ENCODE measurements around the gene PLEK.
"Not testable (repeated sequence)": the region's sequence is repeated elsewhere in the genome, so short reads cannot be mapped to it uniquely, and the experiment has no call there.

PLEK gene, protein sequence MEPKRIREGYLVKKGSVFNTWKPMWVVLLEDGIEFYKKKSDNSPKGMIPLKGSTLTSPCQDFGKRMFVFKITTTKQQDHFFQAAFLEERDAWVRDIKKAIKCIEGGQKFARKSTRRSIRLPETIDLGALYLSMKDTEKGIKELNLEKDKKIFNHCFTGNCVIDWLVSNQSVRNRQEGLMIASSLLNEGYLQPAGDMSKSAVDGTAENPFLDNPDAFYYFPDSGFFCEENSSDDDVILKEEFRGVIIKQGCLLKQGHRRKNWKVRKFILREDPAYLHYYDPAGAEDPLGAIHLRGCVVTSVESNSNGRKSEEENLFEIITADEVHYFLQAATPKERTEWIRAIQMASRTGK

DNA sequence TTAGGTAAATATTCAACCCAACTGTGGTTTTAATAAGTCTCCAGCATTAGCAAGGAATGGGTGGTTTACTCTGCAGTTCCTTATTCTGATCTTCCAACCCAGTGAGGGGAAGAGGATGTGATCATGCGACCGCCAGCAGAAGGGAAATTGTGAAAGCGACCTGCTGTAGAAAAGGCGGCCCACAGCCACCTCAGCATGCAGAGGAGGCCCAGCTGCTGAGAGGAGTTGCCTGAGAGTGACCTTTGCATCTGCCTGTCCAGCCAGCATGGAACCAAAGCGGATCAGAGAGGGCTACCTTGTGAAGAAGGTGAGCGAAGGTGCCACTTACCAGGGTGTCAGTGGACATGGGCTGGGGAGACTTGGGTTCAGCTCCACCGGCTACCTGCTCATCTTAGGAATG, at the start of gene PLEK:
Gene PLEK, plus strand, starts transcription at position 196 of the 400 bp plus-strand sequence. Its CDS starts 70 bp downstream, at position 266.
- FAIRE-seq (peak; percentile 73), DNase-seq (ENCODE audit: low spot score) (peak; percentile 47)

GRCh38 chr2:68316111-68316510, 49.0 kb upstream of the PLEK start:
- FAIRE-seq (no peak), DNase-seq (ENCODE audit: low spot score) (no peak)

DNA sequence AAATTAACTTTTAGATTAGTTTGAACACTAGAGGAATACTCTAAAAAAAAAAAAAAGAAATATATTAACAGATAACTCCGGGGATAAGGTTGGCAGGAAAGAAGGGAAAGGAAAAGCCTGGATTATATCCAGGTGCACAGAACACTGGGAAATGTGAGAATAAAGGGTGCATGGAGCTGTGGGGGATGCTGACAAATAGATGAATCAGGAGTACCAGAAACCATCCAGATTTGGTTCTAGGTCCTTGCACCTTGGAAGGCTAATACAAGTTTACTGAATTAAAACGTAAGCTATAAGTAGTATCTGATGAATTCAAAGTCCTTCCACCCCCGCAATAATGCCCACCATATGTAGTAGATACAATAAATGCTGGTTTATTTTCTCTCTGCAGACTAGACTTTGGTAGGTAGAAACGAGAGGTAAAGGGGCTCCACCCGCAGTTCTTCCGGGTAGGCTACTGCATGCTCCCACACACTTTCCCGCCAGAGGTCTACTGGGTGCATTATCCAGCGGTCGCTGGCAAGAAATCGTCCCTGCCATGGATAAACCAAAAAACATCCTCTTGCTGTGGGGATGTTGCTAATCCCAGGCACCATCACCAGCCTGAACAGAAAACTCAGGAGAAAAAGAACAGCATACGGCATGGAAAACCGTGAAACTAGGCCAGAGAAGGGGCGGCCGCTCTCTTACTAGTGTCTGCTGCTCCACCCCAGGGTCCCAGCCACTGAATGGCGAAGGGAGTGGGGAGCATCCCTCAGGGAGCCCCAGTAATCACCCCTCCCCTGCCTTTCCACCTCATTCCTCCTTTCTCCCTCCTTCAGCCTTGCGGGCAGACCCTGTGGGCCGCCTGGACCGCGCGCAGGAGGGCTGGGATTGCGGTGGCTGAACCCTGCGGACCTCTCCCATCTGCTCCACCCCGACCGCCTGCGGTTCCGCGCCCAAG, 46.8 kb upstream of the PLEK start:
- DNase-seq (ENCODE audit: low spot score), result no peak
- FAIRE-seq, result no peak

- DNase-seq (ENCODE audit: low spot score), result no peak
- no peak for FAIRE-seq
Measured at GRCh38 chr2:68318914-68319397, 46.1 kb upstream of the PLEK start.

DNA sequence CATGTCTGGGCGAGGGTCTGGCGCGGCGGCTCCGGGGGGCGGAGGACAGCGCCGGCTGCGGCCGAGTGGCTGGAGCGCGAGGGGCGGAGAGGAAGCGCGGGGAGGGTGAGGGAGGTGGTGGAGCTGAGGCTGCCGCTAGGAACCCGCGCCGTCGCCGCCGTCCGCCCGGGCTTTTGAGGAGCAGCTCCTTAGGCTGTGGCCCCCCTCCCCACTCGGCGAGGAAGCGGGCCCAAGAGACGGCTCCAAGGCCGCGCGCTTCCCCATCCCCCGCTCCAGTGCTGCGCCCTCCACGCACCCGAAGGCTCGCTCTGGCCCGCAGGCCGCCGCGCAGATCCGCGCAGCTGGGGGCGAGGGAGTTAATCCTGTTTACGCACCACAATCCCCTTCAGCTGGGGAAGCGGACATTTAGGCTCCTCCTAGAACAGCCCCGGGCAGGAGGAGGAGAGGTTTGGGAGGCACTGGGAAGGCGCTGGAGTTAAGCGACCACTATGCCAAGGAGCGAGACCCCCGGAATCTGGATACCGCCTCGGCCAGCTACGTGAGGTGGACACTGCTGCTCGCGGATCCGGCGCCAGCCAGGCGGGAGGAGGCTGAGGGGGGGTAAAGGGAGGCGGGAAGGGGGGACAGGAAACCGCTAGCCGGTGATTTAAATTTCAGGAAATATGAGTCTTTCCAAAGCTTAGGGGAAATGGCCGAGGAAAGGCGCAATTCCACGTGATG, 45.5 kb upstream of the PLEK start, which contains the start of gene CNRIP1:
Gene CNRIP1, minus strand, starts transcription at position 552 of the 720 bp plus-strand sequence. Its CDS starts 549 bp downstream, at position 3.
- FAIRE-seq, result peak; percentile 5

DNA sequence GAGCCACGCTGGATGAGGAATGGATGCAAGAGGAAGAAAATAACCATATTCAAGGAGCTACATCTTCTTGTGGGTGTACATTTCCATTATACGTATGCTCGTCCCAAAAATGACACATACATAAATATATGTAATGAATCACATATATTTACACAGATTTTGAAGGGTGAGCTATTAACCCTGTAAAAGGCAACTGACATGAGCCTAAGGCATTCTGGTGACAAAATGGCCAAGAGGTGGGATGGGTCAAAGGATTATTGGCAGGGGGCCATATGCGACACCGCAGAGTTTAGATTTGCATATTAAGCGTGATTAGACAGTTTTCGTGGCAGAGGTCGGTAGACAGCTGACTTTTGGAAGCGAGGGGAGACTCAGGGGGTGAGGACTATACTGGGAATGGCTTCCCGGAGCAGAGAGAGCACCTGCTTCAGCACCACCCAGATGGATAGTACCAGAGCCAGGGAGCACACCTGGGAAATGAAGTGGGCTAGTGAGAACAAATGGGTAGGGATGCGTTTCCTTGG, 44.9 kb upstream of the PLEK start:
- DNase-seq (ENCODE audit: low spot score) (no peak), FAIRE-seq (no peak)

More for the DNA sequence above, 45.5 kb upstream of the PLEK start, which contains the start of gene CNRIP1:
- DNase-seq (ENCODE audit: low spot score), result peak; percentile 60

- DNase-seq (ENCODE audit: low spot score) (no peak), FAIRE-seq (no peak)
Measured at GRCh38 chr2:68325056-68325455, 40.0 kb upstream of the PLEK start.

DNA sequence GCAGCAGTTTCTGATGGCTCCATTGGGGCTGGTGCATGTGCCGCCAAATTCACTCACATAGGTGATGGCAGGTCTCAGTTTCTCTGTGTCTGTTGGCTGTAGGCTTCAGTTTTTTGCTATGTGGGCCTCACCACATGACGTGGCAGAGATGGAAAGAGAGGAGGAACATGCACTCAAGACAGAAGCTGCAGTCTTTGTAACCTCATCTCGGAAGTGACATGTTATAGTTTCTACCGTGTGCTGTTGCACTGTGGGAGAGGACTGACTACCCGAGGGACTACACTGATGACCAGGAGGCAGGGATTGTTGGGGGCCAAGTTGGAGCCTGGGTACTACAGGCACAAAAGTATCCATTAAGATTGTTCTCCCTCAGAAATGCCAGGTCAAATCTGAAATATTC, 36.2 kb upstream of the PLEK start:
- DNase-seq (ENCODE audit: low spot score) (no peak), FAIRE-seq (no peak)

DNA sequence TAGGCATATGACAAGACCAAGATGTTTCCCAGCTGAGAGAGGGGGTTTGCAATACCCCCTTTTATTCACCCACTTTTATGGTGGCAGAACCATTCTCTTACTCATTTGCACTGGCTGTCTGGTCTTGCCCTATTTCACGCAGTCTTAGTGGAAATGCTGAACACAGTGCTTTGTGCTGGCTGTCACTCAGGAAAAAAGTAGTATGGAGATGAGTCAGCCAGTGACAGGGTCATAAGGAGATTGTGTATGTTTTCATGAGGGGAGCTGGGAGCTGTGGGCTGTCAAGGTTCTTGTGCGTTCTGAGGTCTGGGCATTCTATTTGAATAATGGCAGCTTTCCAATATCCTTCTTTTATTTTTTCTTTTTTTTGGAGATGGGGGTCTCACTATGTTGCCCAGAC, 34.4 kb upstream of the PLEK start:
- no peak for DNase-seq (ENCODE audit: low spot score)
- FAIRE-seq, result no peak

GRCh38 chr2:68333009-68333408, 32.1 kb upstream of the PLEK start:
- FAIRE-seq, result no peak
- no peak for DNase-seq (ENCODE audit: low spot score)

DNA sequence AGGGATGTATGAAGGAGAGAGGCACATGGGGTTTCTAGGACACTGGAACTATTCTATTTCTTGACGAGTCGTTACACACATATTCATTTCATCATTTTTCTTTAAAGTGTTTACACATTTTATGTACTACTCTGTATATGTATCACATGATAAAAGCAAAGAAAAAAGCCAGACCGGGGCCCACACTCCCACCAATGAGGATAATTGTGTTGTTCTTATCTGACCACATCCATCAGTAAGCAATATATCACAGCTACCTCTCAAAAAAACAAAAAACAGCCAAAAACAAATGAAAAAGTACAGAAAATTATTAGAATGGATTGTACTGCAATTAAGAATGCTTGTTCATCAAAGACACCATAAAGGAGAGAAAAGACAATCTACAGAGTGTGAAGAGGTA, 31.2 kb upstream of the PLEK start:
- DNase-seq (ENCODE audit: low spot score) (no peak), FAIRE-seq (no peak)

- FAIRE-seq (peak; percentile 59), DNase-seq (ENCODE audit: low spot score) (peak; percentile 34)
Measured at GRCh38 chr2:68336192-68336591, 28.9 kb upstream of the PLEK start.

DNA sequence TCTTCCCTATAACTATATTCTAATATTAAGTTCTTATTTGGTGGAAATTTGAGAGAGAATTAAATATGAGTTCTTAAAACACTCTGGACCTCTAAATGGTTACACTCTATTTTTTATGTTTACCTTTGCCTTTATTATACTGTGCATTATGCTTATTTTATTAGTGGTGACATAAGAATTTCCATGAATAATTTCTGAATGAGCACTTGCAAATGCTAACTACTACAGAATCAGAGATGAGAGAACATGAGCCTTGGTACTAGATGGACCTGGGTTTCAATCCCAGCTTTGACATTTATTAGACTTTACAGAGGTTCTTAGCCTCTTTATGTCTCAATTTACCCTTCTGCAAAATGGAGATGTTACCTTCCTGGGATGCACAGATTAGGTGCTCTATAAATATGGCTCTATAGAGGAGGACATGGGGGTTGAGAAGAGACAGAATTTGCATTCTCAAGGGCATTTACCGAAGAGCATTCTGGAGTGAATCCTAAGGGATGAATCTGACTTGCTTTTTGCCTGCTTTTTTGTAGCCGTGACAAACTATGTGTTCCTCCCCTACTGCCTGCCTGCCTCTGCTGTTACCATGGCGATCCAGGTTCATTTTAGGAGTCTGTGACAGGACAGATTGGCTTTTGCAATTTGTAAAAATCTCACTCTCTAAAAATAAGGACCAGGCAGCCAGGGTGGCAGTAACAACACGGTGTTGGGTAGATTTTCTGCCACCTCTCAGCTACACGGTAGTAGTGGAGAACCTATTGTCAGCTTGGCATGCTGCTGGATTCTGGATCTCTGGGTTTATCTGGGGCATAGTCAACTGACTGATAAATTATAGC, 24.6 kb upstream of the PLEK start:
- no peak for DNase-seq (ENCODE audit: low spot score)
- FAIRE-seq, result no peak

GRCh38 chr2:68341062-68341329, 24.1 kb upstream of the PLEK start:
- FAIRE-seq (no peak), DNase-seq (ENCODE audit: low spot score) (no peak)

GRCh38 chr2:68341583-68341982, 23.5 kb upstream of the PLEK start:
- FAIRE-seq, result no peak
- no peak for DNase-seq (ENCODE audit: low spot score)

GRCh38 chr2:68342470-68342869, 22.6 kb upstream of the PLEK start:
- DNase-seq (ENCODE audit: low spot score), result no peak
- no peak for FAIRE-seq

DNA sequence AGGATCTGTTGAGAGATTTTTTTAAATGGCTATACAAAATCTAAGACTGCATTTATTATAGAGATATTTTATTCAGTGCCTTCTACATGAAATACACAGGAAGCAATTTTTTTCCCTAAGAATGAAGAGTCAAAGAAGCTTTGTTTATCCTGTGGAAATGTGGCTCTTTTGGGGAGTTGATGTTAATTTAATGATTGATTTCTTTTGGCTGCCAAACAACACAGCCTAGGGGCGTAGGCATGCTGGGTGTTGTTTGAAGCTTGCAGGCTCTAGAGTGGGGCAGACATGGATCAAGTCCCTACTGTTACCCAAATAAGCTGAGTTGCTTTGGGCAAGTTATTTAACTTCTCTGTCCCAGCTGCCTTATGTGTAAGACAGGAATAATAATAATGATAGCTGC, 21.1 kb upstream of the PLEK start:
- DNase-seq (ENCODE audit: low spot score), result no peak
- no peak for FAIRE-seq

- DNase-seq (ENCODE audit: low spot score) (no peak), FAIRE-seq (no peak)
Measured at GRCh38 chr2:68345129-68345875, 19.8 kb upstream of the PLEK start.

- not testable (repeated sequence) for DNase-seq (ENCODE audit: low spot score); FAIRE-seq
Measured at GRCh38 chr2:68349091-68349490, 16.0 kb upstream of the PLEK start.

- no peak for FAIRE-seq
- DNase-seq (ENCODE audit: low spot score), result no peak
Measured at GRCh38 chr2:68351997-68352396, 13.1 kb upstream of the PLEK start.

Data from RCC 7860 (cell line).